C1 segment of cervical spinal cord (tissue), 14 donors: Measurements from ENCODE around the gene SLC31A2.
"Not testable (repeated sequence)": the region's sequence is repeated elsewhere in the genome, so short reads cannot be mapped to it uniquely, and the experiment has no call there.

Experiments used
- DNase-seq, 14 donors: peaks; one replicate each; lab custom pipeline; 2025; lab: John Stamatoyannopoulos, UW

The SLC31A2 gene

DNA sequence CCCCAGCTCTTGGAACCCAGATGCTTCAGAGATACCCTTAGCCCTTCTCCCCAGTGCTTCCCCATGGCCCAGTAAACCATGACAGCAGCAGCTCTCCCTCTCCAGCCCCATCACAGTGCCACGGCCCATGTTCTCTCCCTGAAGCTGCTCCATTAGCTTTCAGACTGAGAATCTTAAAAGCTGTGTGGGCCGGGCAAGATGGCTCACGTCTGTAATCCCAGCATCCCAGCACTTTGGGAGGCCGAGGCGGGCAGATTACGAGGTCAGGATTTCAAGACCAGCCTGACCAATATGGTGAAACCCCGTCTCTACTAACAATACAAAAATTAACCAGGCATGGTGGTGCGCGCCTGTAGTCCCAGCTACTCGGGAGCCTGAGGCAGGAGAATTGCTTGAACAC is 1.2 kb upstream of the SLC31A2 start:
- DNase-seq = not testable (repeated sequence)

DNA sequence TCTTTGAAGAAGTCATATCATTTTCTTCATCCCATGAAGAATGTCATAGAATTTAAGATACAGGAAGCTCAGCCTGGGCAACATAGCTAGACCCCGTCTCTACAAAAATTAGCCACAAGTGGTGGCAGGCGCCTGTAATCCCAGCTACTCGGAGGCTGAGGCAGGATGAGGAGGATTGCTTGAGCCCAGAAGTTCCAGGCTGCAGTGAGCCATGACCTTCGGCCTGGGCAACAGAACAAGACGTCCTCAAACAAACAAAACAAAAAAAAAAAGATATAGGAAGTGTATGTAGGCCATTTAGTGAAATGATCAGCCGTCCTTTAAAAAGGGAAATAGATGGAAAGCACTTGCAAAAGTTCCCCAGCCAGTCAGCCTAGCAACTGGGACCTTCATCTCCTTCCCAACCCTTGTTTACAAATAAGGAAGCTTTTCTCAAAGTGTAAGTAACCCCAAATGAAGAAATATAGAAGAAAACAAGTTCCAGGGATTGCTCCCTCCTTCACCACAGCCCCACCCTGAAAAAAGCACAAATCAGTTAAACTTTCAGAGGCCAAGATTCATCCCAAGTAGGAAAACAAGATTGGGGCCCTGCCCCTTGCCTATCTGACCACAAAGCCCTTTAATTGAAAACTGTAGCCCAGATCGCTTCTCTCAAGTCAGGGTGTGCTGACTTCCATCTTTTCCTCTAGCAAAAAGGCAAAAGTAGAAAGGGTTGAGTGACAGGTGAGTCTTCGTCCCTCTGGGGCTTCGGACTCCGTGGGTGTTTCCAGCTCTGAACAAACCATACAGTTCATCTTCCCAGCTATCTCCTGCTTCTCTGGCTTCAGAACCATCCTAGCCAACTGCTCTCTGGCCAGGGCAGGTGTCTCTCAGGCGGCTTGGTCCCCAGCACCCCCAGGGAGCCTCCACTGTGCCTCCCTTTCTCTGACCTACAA is 1.2 kb downstream of the SLC31A2 start:
- DNase-seq = peak in 1 of 14 donors; percentile 27

DNA sequence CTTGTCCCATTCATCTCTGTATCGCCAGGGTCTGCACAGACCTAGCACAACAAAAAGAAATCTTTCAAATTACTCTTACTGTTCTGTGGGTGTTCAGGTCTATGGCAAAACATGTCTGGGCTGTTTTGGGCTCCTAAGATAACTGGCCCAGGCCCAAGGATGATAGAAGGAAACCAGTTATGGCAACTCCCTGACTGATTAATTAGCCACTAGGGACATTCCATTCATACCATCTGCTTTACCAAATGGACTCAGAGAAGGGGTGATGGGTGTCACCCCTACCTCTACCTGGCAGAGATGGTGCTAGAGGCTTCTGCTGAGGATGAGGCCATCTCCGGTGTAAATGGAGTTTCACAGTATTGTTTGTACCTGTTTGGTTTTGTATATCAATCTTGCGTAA is 1.9 kb downstream of the SLC31A2 start:
- DNase-seq = peak in 2 of 14 donors; percentile 25 to 40

DNA sequence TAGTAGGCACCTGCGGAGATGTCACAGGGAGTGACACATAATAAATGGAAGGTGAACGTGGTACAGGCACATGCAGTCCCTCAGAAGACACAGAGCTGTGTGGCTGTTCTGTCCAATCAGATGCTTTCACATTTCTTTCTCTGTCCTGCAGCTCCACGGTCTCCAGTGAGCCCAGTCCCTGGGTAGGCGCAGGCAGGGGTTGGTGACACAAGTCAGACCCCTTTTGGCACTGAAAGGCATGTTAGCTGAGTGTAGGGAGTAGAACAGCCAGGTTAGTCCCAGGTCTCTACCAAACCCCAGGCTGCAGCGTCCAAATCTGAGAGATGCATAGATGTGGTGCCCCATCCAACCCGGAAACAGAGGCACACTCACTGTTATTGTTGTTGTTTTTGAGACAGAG is 2.8 kb downstream of the SLC31A2 start:
- peak in 3 of 14 donors; percentile 15 to 59 (median 33) for DNase-seq

DNA sequence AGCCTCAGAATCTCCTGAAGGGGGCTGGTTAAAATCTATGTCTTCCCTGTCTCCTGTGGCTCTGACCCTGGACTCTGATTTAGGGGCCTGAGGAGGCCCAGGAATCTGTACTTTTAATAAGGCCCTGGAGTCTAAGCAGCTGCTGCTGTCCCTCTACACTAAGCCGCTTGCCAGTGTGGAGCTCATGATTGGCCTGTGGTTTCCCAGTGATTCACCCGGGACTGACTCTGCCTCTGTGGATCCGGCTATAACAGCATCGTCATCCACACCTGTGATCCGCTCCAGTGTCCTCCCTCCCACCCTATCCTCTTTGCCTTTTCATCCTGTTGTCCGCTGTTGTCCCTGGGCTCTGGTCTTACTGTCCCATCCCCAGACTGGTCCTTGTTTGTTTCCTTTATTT is 3.7 kb downstream of the SLC31A2 start:
- peak in 4 of 14 donors; percentile 22 to 80 (median 52) for DNase-seq

DNA sequence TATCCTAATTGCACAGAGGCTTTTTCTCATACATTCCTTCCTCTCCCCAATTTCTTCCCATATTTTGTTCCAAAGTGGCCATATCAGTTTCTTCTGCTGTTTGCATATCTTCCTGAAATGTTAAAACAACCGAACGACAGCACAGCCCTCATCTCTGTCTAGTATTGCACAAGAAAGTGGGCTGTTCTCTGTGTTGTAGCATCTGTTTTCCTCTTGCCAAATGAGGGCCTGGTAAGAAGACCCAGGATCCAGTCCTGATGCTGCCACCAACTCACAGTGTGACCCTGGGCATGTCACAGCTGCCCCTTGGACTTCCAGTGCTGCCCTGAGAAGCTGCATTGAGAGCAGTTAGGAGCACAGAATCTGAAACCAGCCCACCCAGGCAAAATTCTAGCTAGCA is 4.1 kb downstream of the SLC31A2 start:
- no peak for DNase-seq

DNA sequence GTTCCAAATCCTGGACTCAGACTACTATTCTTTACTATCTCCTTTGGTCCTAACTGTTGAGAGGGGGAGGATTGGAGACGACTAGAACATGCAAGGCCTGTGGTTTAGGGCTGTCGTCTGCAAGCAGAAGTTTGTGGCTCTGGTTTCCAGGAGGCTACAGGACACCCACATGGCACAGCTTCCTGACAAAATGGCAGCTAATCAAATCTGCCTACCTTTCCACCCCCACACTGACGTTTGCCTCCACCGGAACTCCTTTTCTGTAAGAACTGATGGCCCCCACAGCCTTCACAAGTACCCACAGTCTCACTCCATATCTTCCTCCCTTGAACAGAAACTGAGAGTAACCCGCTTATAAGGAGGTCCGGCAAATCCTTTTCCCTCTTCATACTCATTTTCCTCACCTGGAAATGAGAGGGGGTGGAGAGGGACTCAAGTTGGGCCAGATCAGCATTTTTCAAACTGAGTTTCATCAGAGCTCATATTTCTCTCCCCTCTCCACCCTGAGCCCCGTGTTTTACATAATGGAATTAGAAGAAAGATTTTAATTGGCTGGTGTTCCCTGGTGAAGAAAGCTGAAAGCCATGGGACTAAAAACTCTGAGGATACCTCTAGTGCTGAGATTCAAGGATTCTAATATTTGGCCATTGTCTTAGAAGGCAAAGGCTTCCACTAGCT is 5.2 kb downstream of the SLC31A2 start:
- peak in 3 of 14 donors; percentile 21 to 33 (median 26) for DNase-seq

DNA sequence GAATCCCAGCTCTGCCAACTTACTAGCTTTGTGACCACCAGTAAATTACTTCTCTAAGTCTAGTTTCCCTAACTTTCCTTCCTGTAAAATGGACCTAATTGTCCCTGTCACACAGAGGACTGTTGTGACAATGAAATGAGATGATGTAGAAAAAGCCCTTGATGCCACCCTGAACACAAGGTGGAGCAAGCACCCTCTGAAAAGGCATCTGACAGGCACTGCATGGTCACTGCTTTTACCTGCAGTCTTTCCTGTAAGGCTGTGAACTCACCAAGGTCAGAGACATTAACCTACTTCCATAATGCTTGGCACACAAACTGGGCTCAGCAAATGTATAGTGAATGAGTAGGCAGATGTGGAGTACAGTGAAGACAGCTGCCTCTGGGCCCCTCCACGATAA is 6.1 kb downstream of the SLC31A2 start:
- no peak for DNase-seq

DNA sequence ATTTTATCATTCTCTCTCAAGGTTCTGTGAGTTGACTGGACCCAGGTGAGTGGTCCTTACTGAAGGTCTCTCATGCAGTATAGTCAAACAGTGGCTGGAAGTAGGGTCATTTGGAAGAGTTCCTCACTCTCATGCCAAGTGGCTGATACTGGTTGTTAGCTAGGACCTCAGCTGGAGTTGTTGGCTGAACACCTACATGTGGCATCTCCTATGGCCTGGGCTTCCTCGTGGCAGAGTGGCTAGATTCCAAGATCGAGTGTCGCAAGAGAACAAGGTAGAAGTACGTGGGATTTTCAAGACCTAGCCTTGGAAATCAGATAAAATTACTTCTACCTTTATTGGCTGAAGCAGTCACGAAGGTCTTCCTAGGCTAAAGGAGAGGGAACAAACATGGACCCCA is 7.6 kb downstream of the SLC31A2 start:
- no peak for DNase-seq

DNA sequence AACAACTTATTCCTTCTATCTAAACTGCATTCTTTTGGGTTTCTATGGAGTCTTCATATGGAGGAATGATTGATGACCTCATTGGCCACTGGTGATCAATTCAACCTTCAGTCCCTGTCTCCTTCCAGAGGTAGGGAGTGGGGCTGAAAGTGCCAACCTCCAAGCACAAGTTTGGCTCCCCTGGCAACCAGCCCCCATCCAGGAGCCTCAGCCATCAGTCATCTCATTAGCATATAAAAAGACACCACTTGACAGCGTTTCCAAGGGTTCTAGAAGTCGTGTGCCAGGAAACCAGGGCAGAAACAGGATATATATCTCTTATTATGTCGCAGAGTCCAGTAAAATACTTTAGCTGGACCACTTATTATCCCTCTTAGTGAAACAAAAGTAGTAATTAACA is 9.8 kb downstream of the SLC31A2 start:
- DNase-seq = no peak

DNA sequence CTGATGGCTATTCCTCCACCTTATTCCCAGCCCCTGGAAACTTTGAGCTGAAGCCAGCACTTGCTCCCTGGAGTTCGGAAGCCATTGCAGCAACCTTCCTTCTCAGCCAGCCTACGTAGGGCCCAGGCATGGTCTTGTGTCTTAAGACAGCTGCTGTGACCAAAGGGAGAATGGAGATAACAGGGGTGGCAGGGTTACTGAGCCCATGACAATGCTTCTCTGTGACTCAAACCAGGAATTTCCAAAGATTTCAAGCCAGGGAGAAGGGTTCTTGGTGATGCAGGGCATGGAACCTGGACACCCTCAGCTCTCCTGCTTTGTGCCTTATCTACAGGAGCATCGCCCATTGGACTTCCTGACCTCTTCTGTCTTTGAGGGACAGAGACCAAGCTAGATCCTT is 12.2 kb downstream of the SLC31A2 start:
- no peak for DNase-seq

DNA sequence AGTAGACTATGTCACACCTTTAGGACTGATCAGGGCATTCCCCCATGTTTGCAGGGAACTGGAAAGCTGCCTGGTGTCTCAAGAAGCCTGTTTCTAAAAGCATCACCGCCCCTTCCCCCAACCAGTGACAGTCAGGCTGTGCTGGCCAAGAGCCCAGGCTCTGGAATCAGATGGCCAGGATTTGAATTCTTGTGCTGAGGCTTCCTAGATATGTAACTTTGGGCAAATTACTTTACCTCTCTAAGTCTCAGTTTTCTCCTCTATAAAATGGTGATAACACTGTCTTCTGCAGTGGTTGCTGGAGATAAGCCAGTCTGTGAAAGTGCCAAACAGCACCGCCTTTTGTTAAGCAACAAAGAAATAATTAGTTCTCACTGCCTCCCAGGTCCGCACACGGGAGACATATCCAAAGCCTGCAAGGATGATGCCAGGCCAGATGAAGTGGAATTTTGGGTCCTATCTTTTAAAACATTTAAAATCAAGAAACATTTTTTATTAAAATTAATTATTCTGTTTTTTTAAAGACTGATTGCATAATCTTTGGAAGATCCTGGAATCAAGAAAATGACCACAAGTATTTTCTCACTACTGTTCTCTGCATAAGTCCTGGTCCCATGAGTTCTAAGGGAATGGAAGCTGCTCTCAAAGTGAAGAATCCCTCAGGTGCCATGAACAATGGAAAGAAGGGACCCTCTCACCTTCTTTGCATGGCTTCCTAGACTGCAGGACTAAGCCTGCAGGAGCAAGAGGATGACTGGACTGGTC is 13.9 kb downstream of the SLC31A2 start:
- peak in 11 of 14 donors; percentile 22 to 74 (median 44) for DNase-seq

DNA sequence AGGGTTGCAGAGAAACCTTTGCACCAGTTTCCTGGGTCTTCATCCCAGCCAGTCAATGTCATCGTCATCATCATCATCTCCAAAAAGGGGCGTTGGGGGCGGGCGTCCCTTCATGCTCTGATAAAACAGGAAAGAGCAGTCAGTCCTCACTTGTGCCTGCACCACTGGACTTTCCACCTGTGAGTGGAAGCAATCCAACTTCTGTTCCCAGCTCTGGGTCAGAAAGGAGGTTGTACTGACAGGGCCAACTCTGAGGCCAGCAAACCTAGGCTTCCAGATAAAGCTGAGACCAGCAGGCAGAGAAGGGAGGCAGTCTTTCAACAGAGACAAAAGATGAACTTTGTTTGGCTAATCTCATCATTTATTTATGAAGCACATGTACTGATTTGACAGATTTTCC is 15.2 kb downstream of the SLC31A2 start:
- DNase-seq = no peak

DNA sequence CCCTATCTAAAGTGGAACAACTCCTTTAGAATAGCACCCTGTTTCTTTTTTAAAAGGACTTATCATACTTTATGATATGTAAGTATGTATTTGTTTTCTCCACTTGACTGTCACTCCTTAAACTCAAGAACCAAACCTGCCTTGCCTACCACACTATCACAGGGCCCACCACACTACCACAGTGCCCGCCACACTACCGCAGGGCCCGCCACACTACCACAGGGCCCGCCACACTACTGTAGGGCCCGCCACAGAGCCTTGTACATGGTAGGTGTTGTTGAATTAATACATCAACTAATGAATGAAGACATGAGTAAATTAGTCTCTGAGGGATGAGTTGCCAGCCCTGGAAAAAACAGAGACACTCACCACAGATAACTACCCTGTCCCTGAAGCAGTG is 18.0 kb downstream of the SLC31A2 start:
- no peak for DNase-seq

DNA sequence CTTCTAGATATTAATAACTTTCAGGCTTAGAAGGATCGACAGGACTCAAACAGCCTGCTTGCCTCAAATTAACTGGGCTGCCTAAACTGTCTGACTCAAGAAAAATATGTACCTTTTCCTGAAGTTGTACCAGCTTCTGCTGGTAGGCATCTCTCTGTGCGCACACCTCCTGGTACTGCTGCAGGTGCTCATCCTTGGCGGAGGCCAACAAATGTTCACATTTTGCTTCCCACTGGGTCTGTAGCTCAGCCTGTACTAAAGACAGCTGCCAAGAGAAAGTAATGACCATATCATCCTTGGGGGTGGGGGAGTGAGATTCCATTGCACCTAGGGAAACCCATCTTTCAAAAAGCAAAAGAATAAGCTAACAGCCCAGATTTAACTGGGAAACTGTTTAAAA is 22.5 kb downstream of the SLC31A2 start:
- peak in 1 of 14 donors; percentile 60 for DNase-seq

DNA sequence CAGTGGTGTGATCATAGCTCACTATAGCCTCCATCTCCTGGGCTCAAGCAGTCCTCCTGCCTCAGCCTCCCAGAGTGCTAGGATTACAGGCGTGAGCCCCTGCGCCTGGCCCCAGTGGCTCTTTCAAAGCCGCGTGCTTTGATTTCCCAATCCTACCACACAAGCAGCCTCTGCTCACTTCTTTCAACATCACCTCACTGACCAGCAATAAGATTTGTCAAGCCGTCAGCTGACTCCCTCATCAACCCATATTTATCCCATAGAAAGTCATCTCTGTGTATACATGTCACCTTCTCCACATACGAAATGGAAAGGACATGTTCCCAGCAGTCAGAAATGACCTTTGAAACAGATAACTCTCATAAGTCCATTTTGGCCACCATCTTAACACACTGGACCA is 26.0 kb downstream of the SLC31A2 start:
- no peak for DNase-seq

DNA sequence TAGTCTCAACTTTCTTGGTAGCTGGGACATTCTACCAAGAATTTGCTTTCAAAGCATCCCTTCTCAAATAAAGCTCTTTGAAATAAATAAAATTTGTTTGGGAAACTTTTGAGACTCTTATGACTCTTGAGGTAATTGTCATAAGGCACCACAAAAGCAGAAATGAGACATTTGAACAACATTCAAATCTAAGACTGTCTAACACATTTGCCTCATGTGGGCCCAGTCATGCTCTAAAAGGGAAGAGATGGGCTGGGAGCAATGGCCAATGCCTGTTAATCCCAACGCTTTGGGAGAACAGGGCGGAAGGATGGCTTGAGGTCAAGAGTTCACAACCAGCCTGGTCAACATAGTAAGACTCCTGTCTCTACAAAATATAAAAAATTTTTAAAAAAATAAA is 26.4 kb downstream of the SLC31A2 start:
- DNase-seq = no peak

DNA sequence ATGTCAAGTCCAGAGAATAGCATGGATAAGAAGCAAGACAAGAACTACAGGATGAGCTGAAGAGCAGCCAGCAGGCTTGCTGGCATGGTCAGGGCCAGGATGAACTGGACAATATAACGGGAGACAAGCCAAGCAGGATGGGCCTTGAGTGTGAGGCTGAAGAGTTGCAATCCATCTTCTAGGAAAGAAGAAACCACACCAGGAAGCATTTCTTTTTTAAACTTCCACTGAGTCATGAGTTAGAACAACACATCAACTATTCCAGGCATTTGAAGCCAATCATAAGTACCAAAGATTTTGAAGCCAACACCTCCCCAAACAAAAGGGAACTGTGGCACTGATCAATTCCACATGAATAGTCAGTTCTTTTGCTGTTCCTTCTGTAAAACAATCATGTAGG is 27.3 kb downstream of the SLC31A2 start:
- no peak for DNase-seq

DNA sequence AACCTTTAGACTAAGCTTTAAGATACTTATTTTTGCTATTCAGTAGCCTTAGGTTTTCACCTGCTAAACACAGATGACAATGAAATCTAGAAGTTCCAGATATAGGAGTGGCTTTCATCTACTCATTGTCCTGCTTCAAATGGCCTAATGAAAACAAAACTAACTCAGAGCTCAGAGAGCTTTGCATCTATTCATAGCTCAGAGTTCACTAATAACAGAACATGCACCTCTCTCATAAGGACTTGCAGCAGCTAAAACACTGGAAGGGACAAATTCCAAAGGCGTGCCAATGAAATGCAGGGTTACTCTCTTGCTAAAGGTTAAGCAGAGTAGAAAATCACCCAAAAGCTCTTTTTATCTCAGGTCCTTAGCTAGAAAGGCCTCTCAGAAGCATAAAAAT is 29.0 kb downstream of the SLC31A2 start:
- DNase-seq = no peak

DNA sequence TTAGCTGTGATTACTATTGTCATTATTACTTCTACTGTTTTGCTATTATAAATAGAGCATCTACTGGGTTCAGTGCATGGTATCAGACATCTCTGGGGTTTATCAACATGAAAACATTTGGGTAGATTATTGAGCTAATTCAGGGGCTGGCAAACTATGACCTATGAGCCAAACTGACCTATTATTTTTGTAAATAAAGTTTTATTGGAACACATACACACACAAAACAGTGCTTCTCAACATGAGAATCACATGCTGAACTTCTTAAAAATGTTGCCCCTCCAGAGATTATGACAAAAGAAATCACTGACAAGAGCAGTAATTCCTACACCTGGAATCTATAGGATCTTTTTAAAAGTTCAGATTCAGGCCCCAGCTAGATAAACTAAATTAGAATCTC is 30.4 kb downstream of the SLC31A2 start:
- DNase-seq = no peak

DNA sequence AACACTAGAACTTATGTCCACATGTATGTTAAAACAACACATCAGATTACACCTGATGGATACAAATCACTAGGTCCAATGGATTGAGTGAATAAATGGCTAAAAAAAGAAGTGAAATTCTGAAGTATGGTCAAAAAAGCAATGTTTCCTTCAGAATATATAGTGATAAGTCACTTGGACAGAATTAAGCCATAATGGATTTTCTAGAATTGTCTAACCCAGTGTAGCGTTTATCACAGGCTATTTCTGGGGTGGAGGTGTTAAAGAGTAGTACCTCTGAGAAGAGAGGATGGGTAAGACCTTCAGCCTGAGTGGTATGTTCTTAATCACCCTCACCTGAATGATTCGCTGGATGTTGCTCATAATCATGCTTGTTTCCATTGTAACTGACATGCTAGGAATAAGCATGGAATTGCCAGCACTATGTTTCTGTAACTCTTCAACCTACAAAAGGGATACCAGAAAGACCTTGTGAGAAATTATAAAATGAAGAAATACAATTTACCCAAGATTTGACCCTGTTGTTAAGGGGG is 33.2 kb downstream of the SLC31A2 start:
- no peak for DNase-seq

DNA sequence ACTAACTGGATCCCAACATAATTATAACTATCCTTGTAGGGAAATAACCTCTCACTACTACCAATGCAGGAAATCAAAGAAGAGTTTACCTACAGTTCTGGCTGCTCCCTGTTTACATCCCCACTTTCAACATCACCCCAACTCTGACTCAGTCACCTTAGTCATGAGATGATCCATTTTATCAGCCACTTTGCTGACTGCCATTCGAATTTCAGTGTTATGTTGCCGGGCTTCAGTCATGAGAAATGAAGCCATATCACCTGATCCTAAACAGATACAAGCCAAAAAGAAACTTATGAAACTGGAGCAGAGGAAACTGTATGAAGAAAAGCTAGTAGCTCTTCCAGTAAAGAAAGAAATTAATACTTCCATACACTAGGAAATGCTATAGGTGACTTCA is 33.7 kb downstream of the SLC31A2 start:
- no peak for DNase-seq
